Caco-2 (cell line): Measurements from ENCODE around the gene SNAP47. TPM values are rescaled to one million over a fixed set of nuclear protein-coding genes. Genes with fewer than 3 reads are reported as not detected.

Source experiments
- BruUV-seq: library from RNA; stranded (reverse); fragments of 400-500 nt; replicated peaks from 2 replicates; lab custom pipeline; 2021; lab: Mats Ljungman, UMichigan
- CTCF ChIA-PET: fragments of 300-600 bp; sonication (Branson Sonifier 250); formaldehyde crosslinking; loops from one replicate; lab custom pipeline; 2022; ENCODE audit warnings: antibody characterized with exemption; lab: Charles Lee
- POLR2A ChIA-PET: fragments of 300-600 bp; sonication (Branson Sonifier 250); formaldehyde crosslinking; loops from one replicate; lab custom pipeline; 2022; ENCODE audit warnings: antibody characterized with exemption; lab: Charles Lee
- DNase-seq, 2 experiments: peaks; one replicate each; pipeline versions ENCODE4 v3.0.0 to v3.0.0-alpha.2; 2020 to 2022
- H3K27me3 ChIP-seq: replicated peaks from 2 replicates; pipeline ENCODE4 v1.6.0; 2011; ENCODE audit warnings: low read length; ENCODE audit not compliant: control insufficient read depth, insufficient read depth
- H3K36me3 ChIP-seq: 2 replicates; pipeline ENCODE4 v1.5.1; 2011; ENCODE audit warnings: low read length; ENCODE audit not compliant: control insufficient read depth, insufficient read depth
- H3K4me1 ChIP-seq: fragments of 250-450 bp; sonication (Bioruptor Pico); 2 replicates; pipeline ENCODE4 v1.5.1; 2020; ENCODE audit warnings: mild to moderate bottlenecking
- H3K4me3 ChIP-seq: 2 replicates; pipeline ENCODE4 v1.5.1; 2011; ENCODE audit warnings: low read depth, mild to moderate bottlenecking, control low read depth, low read length
- H3K9me3 ChIP-seq: fragments of 250-450 bp; sonication (Bioruptor Pico); 2 replicates; pipeline ENCODE4 v1.5.1; 2020; ENCODE audit warnings: mild to moderate bottlenecking, moderate library complexity
- H3K27ac Mint-ChIP-seq: one replicate; pipeline ENCODE4 v1.8.0; 2022; ENCODE audit warnings: mixed read lengths; ENCODE audit not compliant: unreplicated experiment
- H3K27me3 Mint-ChIP-seq: one replicate; pipeline ENCODE4 v1.8.0; 2022; ENCODE audit warnings: mixed read lengths; ENCODE audit not compliant: insufficient read depth, unreplicated experiment
- H3K36me3 Mint-ChIP-seq: one replicate; pipeline ENCODE4 v1.8.0; 2022; ENCODE audit warnings: mild to moderate bottlenecking, mixed read lengths; ENCODE audit not compliant: insufficient read depth, unreplicated experiment
- H3K4me1 Mint-ChIP-seq: one replicate; pipeline ENCODE4 v1.8.0; 2022; ENCODE audit warnings: low read depth, mixed read lengths; ENCODE audit not compliant: unreplicated experiment
- H3K4me3 Mint-ChIP-seq: one replicate; pipeline ENCODE4 v1.8.0; 2022; ENCODE audit warnings: mild to moderate bottlenecking, moderate library complexity, mixed read lengths; ENCODE audit not compliant: unreplicated experiment
- H3K9me3 Mint-ChIP-seq: one replicate; pipeline ENCODE4 v1.8.0; 2022; ENCODE audit warnings: mixed read lengths; ENCODE audit not compliant: unreplicated experiment
- intact Hi-C: fragments of 100-400 bp; cut with micrococcal nuclease; formaldehyde crosslinking; loops from one replicate; pipeline ENCODE4 v1.10.0; 2022; ENCODE audit not compliant: unreplicated experiment
- total RNA-seq: library from RNA; stranded (reverse); gene quantifications from 2 replicates; pipeline ENCODE4 v1.2.3, GENCODE V29; 2022
- TF ChIP-seq, protein P1 (sequence below), 2 experiments: fragments of 200-600 bp in 1 of 2; IDR thresholded peaks; 1 replicate in 1 of 2; 2 replicates in 1 of 2; pipeline versions ENCODE4 v1.5.1 to v1.8.0; 2011 to 2022; ENCODE audit warnings: antibody characterized with exemption in 1 of 2, control low read depth in 1 of 2, inconsistent platforms in 1 of 2, low read depth in 1 of 2, low read length in 1 of 2, mild to moderate bottlenecking in 1 of 2, moderate library complexity in 1 of 2; ENCODE audit not compliant: insufficient read depth in 1 of 2, severe bottlenecking in 1 of 2, unreplicated experiment in 1 of 2

SNAP47 gene
- total RNA-seq, 1 experiment from 2014 or later, result 29.1 TPM

DNA sequence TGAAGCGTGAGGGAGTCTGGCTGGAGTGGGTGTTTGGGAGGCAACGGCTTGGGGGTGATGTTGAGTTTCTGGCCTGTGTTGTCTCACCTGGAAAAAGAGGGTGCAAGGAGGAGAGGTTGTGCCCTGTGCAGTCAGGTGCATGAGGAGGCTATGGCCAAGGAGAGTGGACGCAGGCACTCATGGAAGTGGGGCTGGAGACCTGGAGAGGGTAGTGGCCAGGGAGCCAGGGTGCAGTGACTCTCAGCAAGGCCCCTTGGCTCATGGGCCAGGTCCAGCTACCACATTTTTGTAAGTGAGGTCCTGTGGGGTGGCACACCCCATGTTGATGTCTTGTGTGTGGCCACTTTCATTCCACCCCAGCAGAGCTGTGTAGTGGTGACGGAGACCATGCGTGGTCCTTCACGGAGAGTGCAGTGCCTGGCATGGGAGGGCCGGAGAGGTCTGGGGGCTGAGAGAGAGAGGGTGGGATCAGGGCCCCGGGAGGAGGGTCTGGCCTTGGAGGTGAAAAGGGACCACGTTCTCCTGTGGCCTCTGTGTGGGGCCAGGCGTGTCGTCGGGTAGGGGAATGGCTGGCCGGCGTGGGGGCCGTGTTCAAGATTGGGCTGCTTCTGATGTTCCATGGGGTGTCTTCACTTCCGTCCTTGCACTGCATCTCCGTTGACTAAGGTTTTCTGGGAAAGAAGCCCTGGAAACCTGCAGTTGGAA, 6.1 kb downstream of the SNAP47 start:
- Histone ChIP-seq H3K4me3 (no peak overlapping the region), H3K4me1 (no peaks in the 10 kb centered on the region), H3K36me3 (no peaks in the 10 kb centered on the region; the same call in 1 of the 2 replicates), H3K27me3 (no peaks in the 10 kb centered on the region), H3K9me3 (no peaks in the 10 kb centered on the region)
- intact Hi-C loops, result no loop called here
- Mint-ChIP-seq H3K27ac (no peak overlapping the region), H3K9me3 (no peaks in the 10 kb centered on the region), H3K27me3 (no peaks in the 10 kb centered on the region), H3K4me1 (no peaks in the 10 kb centered on the region), H3K4me3 (no peak overlapping the region), H3K36me3 (peaks cover 6% of the 10 kb centered on the region)
- ChIA-PET POLR2A (no interaction called here), CTCF (interaction anchor here (0.7 kb wide), 1 partner anchor 82 kb away, joined by 3 read pairs; no protein-coding TSS in a partner anchor)
- no peak for DNase-seq
- TF ChIP-seq, protein P1, sequence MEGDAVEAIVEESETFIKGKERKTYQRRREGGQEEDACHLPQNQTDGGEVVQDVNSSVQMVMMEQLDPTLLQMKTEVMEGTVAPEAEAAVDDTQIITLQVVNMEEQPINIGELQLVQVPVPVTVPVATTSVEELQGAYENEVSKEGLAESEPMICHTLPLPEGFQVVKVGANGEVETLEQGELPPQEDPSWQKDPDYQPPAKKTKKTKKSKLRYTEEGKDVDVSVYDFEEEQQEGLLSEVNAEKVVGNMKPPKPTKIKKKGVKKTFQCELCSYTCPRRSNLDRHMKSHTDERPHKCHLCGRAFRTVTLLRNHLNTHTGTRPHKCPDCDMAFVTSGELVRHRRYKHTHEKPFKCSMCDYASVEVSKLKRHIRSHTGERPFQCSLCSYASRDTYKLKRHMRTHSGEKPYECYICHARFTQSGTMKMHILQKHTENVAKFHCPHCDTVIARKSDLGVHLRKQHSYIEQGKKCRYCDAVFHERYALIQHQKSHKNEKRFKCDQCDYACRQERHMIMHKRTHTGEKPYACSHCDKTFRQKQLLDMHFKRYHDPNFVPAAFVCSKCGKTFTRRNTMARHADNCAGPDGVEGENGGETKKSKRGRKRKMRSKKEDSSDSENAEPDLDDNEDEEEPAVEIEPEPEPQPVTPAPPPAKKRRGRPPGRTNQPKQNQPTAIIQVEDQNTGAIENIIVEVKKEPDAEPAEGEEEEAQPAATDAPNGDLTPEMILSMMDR (IDR thresholded peaks at IDR 0.05; ENCODE audit: insufficient read depth in 1 of 2, low read depth in 1 of 2, low read length in 1 of 2, severe bottlenecking in 1 of 2, unreplicated experiment in 1 of 2), result no peak
- no TSS peak for BruUV-seq

DNA sequence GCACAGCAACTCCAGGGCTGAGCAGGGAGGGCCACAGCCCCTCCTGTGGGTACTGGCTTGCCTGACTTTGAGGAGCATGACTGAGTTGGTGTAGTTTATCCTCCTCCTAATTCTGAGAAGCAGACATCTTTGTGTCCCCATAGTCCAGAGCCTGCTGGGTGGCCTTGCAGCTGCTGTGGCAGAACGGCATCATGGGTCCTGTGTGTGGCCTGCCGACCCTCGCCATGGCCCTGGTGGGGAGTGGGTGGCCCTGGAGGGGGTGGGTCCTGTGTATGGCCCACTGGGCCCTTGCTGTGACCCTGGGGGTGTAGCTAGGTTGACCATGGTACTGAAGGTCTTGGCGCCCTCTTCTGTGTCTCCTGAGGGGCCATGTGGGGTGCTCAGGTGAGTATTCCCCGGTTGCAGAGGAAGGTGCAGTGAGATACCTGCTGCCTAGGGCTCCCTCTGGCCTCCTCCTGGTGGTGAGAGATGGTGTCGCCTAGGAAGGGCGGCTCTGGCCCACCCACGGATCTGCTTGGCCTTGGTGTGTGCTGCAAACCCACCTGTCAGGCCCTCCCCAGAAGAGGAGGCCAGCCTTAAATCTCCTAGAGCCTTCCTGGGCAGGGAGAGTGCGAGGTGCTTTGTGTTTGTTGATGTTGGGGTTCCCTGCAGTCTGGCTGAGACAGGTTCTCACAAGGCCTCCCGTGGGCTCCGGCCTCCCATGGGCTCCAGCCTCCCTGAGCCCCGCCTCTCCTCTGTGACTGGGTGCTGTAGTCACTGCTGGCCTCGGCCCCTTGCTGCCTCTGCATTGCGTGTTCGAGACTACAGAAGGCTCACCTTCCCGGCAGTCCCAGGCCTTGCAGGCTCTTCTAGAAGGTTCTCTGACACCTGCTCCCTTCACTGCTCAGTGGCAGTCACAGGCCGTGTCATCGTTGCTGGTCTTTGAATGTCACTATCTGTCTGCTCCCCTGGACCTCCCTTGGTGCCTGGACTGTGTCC, 7.8 kb downstream of the SNAP47 start:
- intact Hi-C loops, result no loop called here
- H3K36me3 ChIP-seq, result no peaks in the 10 kb centered on the region; the same call in 1 of the 2 replicates
- H3K36me3 Mint-ChIP-seq, result peaks cover 6% of the 10 kb centered on the region
- no peaks in the 10 kb centered on the region for H3K9me3 Mint-ChIP-seq
- no peak overlapping the region for H3K4me3 Mint-ChIP-seq
- POLR2A ChIA-PET, result no interaction called here
- H3K4me1 ChIP-seq, result no peaks in the 10 kb centered on the region
- H3K27me3 ChIP-seq, result no peaks in the 10 kb centered on the region
- BruUV-seq, result no TSS peak
- no peaks in the 10 kb centered on the region for H3K27me3 Mint-ChIP-seq
- CTCF ChIA-PET, result interaction anchor here (0.6 kb wide), 1 partner anchor 207 kb away, joined by 3 read pairs; no protein-coding TSS in a partner anchor
- no peak overlapping the region for H3K4me3 ChIP-seq
- TF ChIP-seq, protein P1 (IDR thresholded peaks at IDR 0.05; ENCODE audit: insufficient read depth in 1 of 2, low read depth in 1 of 2, low read length in 1 of 2, severe bottlenecking in 1 of 2, unreplicated experiment in 1 of 2), result no peak
- H3K9me3 ChIP-seq, result no peaks in the 10 kb centered on the region
- no peak overlapping the region for H3K27ac Mint-ChIP-seq
- H3K4me1 Mint-ChIP-seq, result no peaks in the 10 kb centered on the region
- no peak for DNase-seq

GRCh38 chr1:227744668-227745067, 9.4 kb downstream of the SNAP47 start:
- H3K9me3 Mint-ChIP-seq, result no peaks in the 10 kb centered on the region
- no peaks in the 10 kb centered on the region for H3K9me3 ChIP-seq
- H3K27me3 Mint-ChIP-seq, result no peaks in the 10 kb centered on the region
- peaks cover 1% of the 10 kb centered on the region for H3K36me3 ChIP-seq
- peaks cover 6% of the 10 kb centered on the region for H3K36me3 Mint-ChIP-seq
- no peaks in the 10 kb centered on the region for H3K4me1 ChIP-seq
- CTCF ChIA-PET, result interaction anchor here (0.5 kb wide), 1 partner anchor 22 kb away, joined by 4 read pairs; no protein-coding TSS in a partner anchor
- intact Hi-C loops, result no loop called here
- H3K27me3 ChIP-seq, result no peaks in the 10 kb centered on the region
- TF ChIP-seq, protein P1 (IDR thresholded peaks at IDR 0.05; ENCODE audit: insufficient read depth in 1 of 2, low read depth in 1 of 2, low read length in 1 of 2, severe bottlenecking in 1 of 2, unreplicated experiment in 1 of 2), result no peak
- DNase-seq, result no peak
- H3K4me1 Mint-ChIP-seq, result no peaks in the 10 kb centered on the region
- no TSS peak for BruUV-seq
- no peak overlapping the region for H3K4me3 Mint-ChIP-seq
- H3K27ac Mint-ChIP-seq, result no peak overlapping the region
- POLR2A ChIA-PET, result no interaction called here
- no peak overlapping the region for H3K4me3 ChIP-seq
